GM08714 (cell line): ENCODE data around the gene SP140.
"Not testable (repeated sequence)": the region's sequence is repeated elsewhere in the genome, so short reads cannot be mapped to it uniquely, and the experiment has no call there.

Source experiments
- H3K4me3 ChIP-seq: fragments of 200-500 bp; sonication (Bioruptor generic); 2 replicates; pipeline ENCODE4 v1.5.1; 2014; ENCODE audit warnings: mild to moderate bottlenecking, low read length, inconsistent platforms
- ZNF274 ChIP-seq: IDR thresholded peaks from 2 replicates; pipeline ENCODE4 v1.6.1; 2012; ENCODE audit warnings: mild to moderate bottlenecking, low read depth, low read length

SP140 gene

GRCh38 chr2:230322561-230323384 is 97.2 kb downstream of the SP140 start:
- no peak overlapping the region for H3K4me3 ChIP-seq
- TF ChIP-seq ZNF274: no peak

- no peak for TF ChIP-seq ZNF274
Observed at GRCh38 chr2:230323385-230324106, 98.0 kb downstream of the SP140 start.

GRCh38 chr2:230324503-230324902 is 99.0 kb downstream of the SP140 start:
- H3K4me3 ChIP-seq: no peak overlapping the region
- no peak for TF ChIP-seq ZNF274

More at GRCh38 chr2:230323385-230324106, 98.0 kb downstream of the SP140 start:
- H3K4me3 ChIP-seq: no peak overlapping the region

- no peak for TF ChIP-seq ZNF274
- no peak overlapping the region; the same call in 1 of the 2 replicates for H3K4me3 ChIP-seq
Observed at GRCh38 chr2:230325316-230326243, 100.0 kb downstream of the SP140 start.

GRCh38 chr2:230326453-230327417 is 101.2 kb downstream of the SP140 start, which contains the start of gene SP140L:
Gene SP140L (plus strand): TSS chr2:230327193. CDS start chr2:230327270, 77 bp downstream.
- H3K4me3 ChIP-seq: peak within 1 kb of the TSS; percentile 81
- TF ChIP-seq ZNF274: no peak

GRCh38 chr2:230327418-230328154 is 102.0 kb downstream of the SP140 start:
- TF ChIP-seq ZNF274: no peak
- H3K4me3 ChIP-seq: peak overlapping the region; percentile 81

GRCh38 chr2:230328155-230328458 is 102.6 kb downstream of the SP140 start:
- peak overlapping the region; percentile 81 for H3K4me3 ChIP-seq

GRCh38 chr2:230329946-230330605 is 104.5 kb downstream of the SP140 start:
- H3K4me3 ChIP-seq: no peak overlapping the region
- no peak for TF ChIP-seq ZNF274

More at GRCh38 chr2:230328155-230328458, 102.6 kb downstream of the SP140 start:
- no peak for TF ChIP-seq ZNF274

GRCh38 chr2:230330725-230331124 is 105.2 kb downstream of the SP140 start:
- no peak overlapping the region for H3K4me3 ChIP-seq
- TF ChIP-seq ZNF274: no peak

GRCh38 chr2:230335461-230335863 is 109.9 kb downstream of the SP140 start:
- TF ChIP-seq ZNF274: no peak
- H3K4me3 ChIP-seq: no peak overlapping the region

GRCh38 chr2:230335864-230336506 is 110.4 kb downstream of the SP140 start:
- TF ChIP-seq ZNF274: no peak
- no peak overlapping the region for H3K4me3 ChIP-seq

GRCh38 chr2:230341936-230342528 is 116.5 kb downstream of the SP140 start:
- not testable (repeated sequence) for H3K4me3 ChIP-seq

- not testable (repeated sequence) for H3K4me3 ChIP-seq
Observed at GRCh38 chr2:230343041-230343624, 117.6 kb downstream of the SP140 start.
